Kasumi-1 (cell line): ENCODE data around the gene DRD2.
A peak's percentile ranks its signal among the peaks of the same experiment; 100 is the strongest.

Source experiments
- DNase-seq, 2 experiments: peaks; one replicate each; lab custom pipeline; 2025; lab: John Stamatoyannopoulos, UW

The DRD2 gene

GRCh38 chr11:113484223-113484622, 9.0 kb upstream of the DRD2 start:
- DNase-seq = no peak

- DNase-seq = no peak
Observed at GRCh38 chr11:113481672-113482071, 6.5 kb upstream of the DRD2 start.

DNA sequence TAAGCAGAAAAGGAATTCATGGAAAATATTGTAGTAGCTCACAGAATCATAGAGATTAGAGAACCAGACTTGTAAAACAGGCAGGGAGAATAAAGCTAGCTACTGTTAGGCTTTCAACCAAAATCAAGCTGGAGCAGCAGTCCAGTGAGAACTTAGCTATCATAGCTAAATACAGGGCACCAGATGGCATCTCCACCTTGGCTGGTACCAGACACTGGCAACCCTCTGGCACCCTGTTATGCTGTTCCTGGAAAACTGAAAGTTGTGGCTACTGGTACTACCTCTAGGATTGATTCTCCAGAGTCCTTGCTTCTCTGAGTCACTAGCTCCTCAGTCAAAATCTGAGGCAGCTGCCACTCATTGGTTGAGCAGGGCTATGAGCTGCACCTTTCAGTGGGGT, 6.0 kb upstream of the DRD2 start:
- DNase-seq = no peak

DNA sequence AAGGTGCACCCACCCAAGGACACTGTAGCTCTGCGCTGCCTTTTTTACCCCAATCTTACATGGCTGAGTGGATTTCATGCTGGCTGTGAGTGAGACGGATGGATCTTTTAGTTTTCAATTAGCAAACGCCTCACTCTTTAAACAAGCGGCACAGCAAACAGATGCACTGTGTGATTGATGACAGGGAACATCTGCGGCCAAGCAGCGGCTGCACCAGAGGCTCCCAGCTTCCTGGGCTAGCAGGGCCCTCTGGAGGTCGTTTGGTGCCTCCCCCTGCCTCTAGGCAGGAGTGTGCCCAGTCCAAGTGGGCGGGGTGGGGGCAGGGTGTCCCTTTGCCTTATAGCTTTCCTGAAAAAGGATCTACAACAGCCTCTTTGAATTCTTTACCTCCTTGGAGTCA, 2.1 kb upstream of the DRD2 start:
- DNase-seq = no peak

DNA sequence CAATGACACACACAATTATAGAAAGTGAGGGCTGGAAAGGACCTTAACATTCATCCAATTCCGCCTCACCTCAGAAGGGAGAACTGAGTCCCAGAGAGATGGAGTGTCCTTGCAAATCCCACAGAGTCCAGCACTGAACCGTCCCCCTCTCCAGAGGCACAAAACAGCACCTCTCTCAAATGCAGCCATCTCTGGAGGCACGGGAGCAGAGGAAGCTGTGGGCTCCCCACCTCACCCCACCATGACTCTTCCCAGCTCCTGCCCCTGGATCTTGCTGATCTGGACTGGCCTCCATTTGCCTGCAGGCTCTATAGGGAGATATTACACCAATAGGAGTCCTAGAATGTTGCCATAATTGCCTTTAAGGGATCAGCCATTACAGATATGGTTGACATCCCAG, 1.4 kb upstream of the DRD2 start:
- DNase-seq = no peak

DNA sequence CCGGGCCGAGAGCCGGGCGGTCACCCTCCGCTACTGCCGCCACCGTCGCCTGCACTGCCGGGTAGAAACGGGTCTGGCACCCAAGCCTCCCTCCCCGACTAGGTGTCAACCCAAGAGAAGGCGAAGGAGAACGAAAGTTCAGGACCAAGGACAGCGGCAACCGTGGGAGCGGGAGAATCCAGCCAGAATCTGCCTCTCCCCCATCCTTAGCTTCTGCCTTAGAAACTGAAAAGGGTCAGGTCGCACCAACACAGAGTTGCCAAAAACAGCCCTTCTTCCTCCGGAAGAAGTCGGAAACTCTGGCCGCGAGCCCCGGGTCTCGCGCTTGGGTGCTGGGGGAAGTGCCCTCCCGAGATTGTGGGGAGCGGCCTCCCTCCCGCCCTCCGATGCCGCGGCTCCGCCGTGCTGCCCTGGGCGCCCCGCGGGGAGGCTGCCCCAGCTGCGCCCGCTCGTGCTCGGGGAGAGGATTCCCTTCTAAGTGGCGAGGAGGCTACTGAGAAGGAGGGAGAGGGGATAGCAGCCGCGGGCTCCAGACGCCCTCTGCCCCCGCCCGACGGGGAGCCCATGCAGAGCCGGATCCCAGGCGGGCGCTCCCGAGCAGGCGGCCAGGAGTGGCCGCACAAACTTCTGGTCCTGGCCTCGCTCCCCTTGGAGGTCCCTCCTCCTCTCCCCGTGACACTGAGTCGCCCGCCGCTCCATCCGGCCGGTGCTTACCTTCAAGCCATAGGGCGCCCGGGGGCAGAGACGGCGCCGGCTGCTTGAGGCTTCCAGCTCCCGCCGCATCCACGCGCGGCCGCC, 637 bp downstream of the DRD2 start:
- DNase-seq = peak in 1 of 2 experiments; percentile 0

- no peak for DNase-seq
Observed at GRCh38 chr11:113473983-113474361, 1.2 kb downstream of the DRD2 start.

DNA sequence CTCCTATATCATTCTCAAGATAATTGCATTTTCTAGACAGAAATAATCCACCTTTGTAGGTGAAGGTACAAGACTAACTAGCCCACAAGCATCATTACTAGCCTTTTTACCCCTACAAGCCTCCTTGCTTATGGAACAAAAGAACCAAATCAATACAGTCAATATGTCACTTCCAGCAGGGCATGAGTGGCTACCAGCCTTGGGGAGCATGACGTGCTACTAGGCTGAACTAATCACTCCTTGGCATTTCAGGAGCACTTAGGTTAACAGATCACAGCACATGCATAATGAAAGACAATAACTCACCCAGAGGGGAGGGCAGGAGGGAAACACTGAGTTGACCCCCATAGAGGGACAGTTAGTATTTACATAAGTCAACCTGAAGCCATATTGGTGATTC, 2.7 kb downstream of the DRD2 start:
- no peak for DNase-seq

GRCh38 chr11:113470233-113470632, 5.0 kb downstream of the DRD2 start:
- no peak for DNase-seq

DNA sequence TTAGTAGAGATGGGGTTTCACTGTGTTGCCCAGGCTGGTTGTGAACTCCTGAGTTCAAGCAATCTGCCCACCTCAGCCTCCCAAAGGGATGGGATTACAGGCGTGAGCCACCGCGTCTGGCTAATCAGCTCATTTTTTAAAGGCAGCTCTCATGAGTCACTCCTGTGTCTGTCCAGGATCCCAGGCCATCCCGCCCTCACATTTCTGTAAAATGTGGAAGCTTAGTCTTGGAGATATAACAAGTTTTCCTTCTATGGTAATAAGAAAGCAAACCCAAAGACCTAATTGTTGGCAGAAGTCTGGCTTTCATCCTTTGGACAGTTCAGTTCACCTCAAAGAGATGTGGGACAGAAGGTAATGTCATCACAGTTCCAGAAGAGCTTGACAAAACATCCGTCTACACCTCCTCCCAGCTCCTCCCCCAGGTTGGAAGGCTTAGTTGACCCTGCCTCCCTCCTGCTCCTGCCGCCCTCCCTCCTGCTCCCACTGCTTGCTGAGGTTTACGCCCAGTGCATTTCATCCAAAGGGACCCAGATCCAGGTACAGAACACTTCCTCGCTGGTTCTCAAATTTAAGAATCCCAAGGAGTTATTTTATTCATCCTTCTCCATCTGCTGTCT, 6.4 kb downstream of the DRD2 start:
- DNase-seq = no peak

DNA sequence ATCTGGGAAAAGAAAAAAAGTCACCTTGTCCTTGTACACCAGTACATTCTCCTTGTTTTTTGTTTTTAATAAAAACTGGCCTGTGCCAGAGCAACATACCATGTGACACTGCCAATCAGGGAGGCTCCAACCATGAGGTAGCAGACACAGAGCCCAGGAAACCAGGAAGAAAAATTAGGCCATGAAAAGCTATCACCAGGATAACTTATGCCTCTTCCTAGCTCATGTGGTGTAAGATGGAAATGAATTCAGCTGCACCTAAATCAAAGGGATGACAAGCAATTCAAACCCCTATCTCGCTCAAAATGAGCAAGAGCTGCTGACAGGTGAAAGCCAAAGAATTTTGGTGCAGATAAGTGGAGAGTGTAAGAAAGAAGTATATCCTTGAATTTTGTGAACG, 7.7 kb downstream of the DRD2 start:
- no peak for DNase-seq

DNA sequence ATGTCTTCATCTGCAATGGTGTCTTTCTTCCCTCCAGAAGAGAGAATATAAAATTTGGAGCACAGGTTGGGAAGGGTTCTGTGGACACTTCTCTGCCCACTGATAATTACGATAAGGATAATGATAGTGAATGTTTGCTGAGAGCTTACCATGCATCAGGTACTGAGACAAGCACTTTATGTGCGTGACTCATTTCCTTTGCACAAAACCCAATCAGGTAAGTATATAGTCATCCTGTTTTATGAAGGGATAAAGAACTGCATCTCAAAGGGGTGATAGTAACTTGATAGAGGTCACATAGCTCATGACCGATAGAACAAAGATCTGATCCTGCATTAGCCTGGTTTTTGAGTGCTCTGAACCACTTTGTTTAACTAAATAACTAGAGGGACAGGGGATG, 9.4 kb downstream of the DRD2 start:
- no peak for DNase-seq

- no peak for DNase-seq
Observed at GRCh38 chr11:113464416-113464815, 10.8 kb downstream of the DRD2 start.

- no peak for DNase-seq
Observed at GRCh38 chr11:113462830-113463229, 12.4 kb downstream of the DRD2 start.

GRCh38 chr11:113461639-113462038, 13.6 kb downstream of the DRD2 start:
- no peak for DNase-seq

DNA sequence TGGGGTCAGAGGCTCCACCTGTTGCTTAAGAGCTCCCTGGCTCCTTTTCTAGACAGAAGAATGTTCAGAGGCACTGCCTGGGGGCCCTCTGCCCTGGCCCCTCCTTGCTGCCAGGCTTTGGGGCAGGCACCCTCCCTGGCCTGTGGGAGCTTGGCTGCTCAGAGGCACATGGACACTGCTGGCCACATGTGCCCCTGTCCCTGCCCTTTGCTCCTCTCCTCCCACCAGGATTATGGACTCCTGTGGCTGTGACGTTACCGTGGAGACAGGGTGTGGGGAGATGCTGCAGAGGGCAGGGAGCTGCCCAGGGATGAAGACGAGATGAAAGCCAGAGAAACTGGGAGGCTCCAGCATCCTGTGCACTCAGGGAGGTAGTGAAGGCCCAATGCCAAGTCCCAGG, 14.7 kb downstream of the DRD2 start:
- no peak for DNase-seq

DNA sequence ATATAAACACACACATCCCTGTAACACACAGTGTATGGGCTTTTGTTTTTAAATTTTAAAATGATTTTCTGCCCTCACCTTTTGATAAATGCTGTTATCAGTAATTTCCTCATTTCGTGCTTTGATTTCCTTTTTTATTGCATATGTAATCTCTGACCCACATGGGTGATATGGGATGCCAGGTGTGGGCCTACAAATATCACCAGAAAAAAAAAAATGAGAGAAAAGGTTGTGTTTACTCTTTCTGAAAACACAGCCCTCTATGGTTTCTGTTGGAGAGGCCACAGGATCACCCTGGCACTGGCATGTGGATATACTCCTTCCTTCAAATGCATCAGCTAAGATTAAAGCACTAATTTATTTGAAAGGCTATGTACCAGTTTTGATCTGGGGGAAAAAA, 17.0 kb downstream of the DRD2 start:
- DNase-seq = no peak

DNA sequence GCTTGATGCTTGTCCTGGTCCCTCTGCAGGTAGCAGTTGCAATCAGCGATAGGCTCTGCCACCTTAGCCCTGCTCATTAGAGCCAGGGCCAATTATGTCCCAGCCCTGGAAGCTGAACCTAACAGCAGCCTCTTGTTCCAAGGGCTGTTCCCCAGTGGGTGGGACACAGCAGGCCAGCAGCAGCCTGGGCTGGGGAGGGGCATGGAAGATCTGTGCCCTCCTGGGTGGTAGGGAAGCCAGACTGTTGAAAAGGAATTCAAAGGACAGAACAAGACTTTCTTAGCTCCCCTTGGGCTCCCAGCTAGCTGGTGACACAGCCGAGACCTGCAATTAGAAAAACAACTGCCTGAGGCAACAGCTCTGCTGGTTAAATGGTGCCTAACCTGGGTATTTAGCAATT, 17.4 kb downstream of the DRD2 start:
- DNase-seq = no peak

DNA sequence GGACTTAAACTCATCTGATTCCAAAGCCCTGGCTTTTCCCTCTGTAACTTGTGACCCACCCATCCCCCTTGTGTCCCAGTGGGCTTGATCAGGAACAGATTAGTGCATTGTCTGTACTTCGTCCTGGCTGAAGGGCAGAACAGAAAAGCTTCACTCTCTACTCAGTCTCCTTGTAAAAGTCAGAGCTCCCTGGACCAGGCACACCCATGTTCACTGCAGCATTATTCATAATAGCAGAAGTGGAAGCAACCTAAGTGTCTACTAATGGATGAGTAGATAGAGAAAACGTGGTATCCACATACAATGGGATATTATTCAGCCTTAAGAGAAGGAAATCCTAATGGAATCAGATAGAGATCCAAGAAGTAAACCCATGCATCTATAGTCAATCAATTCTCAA, 20.7 kb downstream of the DRD2 start:
- DNase-seq = no peak

- no peak for DNase-seq
Observed at GRCh38 chr11:113449743-113450142, 25.5 kb downstream of the DRD2 start.

GRCh38 chr11:113448316-113448677, 26.9 kb downstream of the DRD2 start:
- DNase-seq = no peak

GRCh38 chr11:113447621-113448315, 27.4 kb downstream of the DRD2 start:
- DNase-seq = no peak

DNA sequence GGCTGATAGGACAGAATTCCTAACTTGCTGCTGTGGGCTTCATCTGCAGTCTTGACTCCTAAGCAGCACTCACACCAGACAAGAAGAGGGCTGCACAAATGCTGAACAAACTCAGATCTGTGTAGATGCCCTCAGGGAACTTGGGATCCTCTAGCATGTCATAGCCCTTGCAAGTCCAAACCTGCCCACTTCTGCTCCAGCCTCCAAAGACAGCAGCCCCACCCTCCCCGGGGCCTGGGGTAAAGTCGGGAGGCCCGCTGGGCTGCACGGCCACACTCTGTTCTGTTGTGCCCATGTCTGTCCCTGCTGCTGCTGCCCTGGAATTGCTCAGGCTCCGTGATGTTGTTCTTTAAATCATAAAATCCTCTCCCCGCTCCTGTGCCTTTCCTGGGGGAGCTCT, 28.3 kb downstream of the DRD2 start:
- no peak for DNase-seq
